ENCODE data around the gene ISCU.

DNA sequence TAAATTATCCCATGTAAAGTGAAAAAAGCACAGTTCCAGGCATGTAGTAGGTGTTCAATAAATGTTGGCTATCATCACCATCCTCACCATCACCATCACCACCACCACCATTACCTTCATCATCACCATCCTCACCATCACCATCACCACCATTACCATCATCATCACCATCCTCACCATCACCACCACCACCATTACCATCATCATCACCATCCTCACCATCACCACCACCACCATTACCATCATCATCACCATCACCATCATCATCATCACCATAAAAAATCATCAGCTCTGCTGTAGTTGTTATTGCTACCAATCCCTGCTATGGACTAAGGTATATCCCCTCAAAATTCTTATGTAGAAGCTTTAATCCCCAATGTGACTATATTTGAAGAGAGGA, 15.1 kb downstream of the ISCU start:
- TF ChIP-seq, protein P1, sequence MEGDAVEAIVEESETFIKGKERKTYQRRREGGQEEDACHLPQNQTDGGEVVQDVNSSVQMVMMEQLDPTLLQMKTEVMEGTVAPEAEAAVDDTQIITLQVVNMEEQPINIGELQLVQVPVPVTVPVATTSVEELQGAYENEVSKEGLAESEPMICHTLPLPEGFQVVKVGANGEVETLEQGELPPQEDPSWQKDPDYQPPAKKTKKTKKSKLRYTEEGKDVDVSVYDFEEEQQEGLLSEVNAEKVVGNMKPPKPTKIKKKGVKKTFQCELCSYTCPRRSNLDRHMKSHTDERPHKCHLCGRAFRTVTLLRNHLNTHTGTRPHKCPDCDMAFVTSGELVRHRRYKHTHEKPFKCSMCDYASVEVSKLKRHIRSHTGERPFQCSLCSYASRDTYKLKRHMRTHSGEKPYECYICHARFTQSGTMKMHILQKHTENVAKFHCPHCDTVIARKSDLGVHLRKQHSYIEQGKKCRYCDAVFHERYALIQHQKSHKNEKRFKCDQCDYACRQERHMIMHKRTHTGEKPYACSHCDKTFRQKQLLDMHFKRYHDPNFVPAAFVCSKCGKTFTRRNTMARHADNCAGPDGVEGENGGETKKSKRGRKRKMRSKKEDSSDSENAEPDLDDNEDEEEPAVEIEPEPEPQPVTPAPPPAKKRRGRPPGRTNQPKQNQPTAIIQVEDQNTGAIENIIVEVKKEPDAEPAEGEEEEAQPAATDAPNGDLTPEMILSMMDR (conservative IDR thresholded peaks at IDR 0.05), result no peak
- TF ChIP-seq EZH2 (IDR thresholded peaks at IDR 0.05; ENCODE audit: low read depth), result no peak

All from PC-9 (cell line).